ENCODE measurements around the gene DNAJC3. TPM values are rescaled to one million over a fixed set of nuclear protein-coding genes. Genes with fewer than 3 reads are reported as not detected.
"Not testable (repeated sequence)": the region's sequence is repeated elsewhere in the genome, so short reads cannot be mapped to it uniquely, and the experiment has no call there.

DNAJC3 gene
- total RNA-seq, 2 experiments from 2014 or later: 21.5 to 22.4 TPM

GRCh38 chr13:95756072-95756471 lies 79.1 kb downstream of the DNAJC3 start:
- CTCF ChIA-PET: no interaction called here
- POLR2A ChIA-PET: no interaction called here

DNA sequence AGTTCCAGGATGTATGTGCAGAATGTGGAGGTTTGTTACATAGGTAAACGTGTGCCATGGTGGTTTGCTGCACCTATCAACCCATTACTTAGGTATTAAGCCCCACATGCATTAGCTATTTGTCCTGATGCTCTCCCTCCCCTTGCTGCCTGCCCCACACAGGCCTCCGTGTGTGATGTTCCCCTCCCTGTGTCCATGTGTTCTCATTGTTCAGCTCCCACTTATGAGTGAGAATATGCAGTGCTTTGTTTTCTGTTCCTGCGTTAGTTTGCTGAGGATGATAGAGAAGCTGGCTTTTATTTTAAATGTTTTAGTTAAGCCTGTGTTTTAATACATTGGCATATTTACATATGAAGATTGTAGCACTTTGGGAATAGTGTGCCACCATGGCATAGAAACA lies 85.7 kb downstream of the DNAJC3 start:
- CTCF ChIA-PET, POLR2A ChIA-PET: not testable (repeated sequence)

GRCh38 chr13:95763601-95764000 lies 86.7 kb downstream of the DNAJC3 start:
- POLR2A ChIA-PET: no interaction called here
- CTCF ChIA-PET: no interaction called here

DNA sequence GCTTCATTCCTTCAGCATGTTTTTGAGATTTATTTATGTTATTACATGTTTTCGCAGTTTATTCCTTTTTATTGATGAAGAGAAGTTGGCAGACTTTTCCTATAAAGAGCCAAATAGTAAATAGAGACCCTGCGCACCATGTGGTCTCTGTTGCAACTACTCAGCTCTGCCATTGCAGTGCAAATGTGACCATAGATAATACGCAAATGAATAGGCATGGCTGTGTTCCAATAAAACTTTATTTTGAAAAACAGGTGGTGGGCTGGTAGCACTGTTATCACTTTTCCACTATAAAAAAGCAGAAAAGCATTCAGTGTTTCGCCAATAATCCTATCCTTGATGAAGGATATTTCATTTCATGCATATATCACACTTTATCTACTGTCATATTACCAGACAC lies 95.0 kb downstream of the DNAJC3 start:
- ChIA-PET POLR2A (no interaction called here), CTCF (no interaction called here)

GRCh38 chr13:95779522-95779921 lies 102.6 kb downstream of the DNAJC3 start:
- POLR2A ChIA-PET: no interaction called here
- CTCF ChIA-PET: no interaction called here

GRCh38 chr13:95781016-95781415 lies 104.1 kb downstream of the DNAJC3 start:
- CTCF ChIA-PET: no interaction called here
- POLR2A ChIA-PET: no interaction called here

GRCh38 chr13:95781940-95782339 lies 105.0 kb downstream of the DNAJC3 start:
- POLR2A ChIA-PET, CTCF ChIA-PET: not testable (repeated sequence)

DNA sequence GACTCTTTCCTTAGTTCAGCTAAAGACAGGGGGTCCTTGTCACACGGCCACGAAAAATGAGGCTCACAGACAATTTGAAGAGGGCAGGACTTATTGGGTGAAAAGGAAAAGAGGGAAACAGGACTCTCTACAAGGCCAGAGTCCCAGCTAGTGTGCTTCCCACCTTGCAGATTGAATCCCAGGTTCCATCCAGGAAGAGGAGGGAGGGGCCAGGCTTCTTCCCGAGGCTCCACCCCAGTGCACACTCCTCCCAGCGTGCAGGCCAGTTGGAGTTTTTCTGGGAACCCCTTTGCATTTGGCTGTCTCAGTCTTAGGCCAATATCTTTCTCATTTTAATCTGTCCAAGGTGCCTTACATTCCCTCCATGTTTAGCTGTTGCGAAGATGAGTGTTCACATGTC lies 106.8 kb downstream of the DNAJC3 start:
- ChIA-PET CTCF (no interaction called here), POLR2A (no interaction called here)

DNA sequence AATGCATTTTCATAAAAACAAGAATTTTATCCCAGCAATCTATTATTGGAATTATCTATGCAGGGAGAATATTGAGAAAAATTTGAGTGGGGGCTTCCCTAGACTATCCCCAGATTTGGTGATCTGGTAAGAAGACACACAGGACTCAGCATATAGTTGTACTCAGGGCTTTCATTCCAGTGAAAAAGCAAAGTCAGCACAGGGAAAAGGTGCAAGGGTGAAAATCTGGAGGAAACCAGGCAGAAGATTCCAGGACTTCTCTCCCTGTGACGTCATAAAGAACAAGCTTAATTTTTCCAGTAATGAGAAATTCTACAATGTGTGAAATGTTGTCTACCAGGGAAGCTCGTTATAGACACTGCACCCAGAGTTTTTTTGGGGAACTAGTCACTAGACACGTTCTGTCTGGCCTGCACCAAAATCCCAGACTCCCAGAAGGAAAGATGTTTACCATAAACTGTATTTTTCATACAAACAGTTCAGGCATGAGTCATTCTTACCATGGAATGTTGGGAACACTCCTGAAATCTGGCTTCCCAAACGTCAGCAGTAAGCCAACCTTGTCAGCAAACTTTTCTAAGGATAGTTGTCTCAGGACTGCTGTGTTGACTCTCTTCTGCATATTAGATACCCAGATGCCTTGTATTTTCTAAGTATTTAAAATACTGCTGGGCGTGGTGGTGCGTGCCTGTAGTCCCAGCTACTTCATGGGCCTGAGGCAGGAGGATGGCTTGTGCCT lies 107.4 kb downstream of the DNAJC3 start:
- POLR2A ChIA-PET: no interaction called here
- CTCF ChIA-PET: no interaction called here

DNA sequence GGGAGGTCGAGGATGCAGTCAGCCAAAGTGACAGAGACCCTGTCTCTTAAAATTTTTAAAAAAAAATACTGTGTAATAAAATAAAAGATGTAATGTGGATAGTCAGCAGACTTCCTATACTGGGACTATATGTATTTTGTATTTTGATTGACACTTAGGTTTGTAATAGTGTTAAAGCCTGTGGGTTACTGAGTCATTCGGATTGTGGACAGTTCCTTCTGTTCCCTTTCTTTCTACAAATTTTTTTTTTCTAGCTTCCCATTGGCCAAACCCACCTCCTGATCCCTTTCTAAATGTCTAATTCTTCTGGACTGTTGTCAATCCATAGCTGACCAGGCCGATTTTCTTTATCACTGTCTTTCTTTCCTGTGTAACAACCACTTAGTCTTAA lies 108.0 kb downstream of the DNAJC3 start:
- ChIA-PET CTCF (no interaction called here), POLR2A (no interaction called here)

- CTCF ChIA-PET: no interaction called here
- POLR2A ChIA-PET: no interaction called here
Measured at GRCh38 chr13:95787356-95788099, 110.6 kb downstream of the DNAJC3 start.

GRCh38 chr13:95788100-95788463 lies 111.1 kb downstream of the DNAJC3 start:
- CTCF ChIA-PET: no interaction called here
- POLR2A ChIA-PET: no interaction called here

DNA sequence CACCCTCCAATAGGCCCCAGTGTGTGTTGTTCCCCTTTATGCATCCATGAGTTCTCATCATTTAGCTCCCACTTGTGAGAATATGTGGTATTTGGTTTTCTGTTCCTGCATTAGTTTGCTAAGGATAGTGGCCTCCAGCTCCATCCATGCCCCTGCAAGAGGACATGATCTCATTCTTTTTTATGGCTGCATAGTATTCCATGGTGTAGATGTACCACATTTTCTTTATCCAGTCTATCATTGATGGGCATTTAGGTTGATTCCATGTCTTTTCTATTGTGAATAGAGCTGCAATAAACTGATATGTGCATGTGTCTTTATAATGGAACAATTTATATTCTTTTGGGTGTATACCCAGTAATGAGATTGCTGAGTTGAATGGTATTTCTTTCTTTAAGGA lies 112.4 kb downstream of the DNAJC3 start:
- POLR2A ChIA-PET, CTCF ChIA-PET: not testable (repeated sequence)

GRCh38 chr13:95791084-95791722 lies 114.3 kb downstream of the DNAJC3 start:
- POLR2A ChIA-PET: no interaction called here
- CTCF ChIA-PET: no interaction called here

DNA sequence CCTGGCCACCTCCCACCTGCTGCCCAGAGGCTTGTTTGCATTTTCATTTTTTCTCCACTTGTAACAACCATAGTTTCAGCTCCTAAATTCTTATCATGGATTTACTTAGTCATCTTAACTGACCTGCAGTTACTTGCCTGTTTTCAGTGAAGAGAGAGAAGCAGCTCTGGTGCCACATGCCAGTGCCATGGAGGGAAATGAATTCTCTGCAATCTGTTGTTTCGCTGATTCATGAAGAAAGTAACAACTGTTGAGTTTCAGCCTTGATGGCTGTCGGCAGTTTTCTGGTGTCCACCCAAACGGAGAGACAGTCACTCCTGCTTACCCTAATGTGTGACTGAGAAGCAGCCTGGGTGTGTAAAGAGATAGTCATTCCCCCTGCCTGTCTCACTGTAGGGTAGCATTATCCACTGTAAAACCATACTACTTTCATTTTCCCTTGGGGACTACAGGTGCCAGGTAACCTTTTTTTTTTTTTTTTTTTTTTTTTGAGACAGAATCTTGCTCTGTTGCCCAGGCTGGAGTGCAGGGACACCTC lies 116.1 kb downstream of the DNAJC3 start:
- POLR2A ChIA-PET: no interaction called here

DNA sequence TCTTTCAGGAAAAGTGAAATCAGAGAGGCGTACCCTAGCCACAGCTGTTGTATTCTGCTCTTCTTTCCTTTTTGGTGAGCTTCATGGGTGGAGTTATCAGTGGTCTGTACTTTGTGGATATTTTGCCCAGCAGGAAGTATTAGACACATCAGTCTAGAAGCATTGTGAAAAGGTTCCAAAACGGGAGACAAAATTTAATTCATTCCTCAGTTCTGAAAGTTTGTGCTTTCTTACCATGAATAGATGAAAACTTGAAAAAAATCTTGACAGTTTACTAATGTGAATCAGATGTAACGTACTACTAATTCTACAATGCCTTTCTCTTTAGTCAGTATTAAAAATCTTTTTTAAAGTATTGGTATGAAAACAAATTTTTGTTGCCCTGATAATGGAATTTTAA lies 116.8 kb downstream of the DNAJC3 start:
- CTCF ChIA-PET: no interaction called here
- POLR2A ChIA-PET: no interaction called here

More for the DNA sequence above, 116.1 kb downstream of the DNAJC3 start:
- CTCF ChIA-PET: no interaction called here

DNA sequence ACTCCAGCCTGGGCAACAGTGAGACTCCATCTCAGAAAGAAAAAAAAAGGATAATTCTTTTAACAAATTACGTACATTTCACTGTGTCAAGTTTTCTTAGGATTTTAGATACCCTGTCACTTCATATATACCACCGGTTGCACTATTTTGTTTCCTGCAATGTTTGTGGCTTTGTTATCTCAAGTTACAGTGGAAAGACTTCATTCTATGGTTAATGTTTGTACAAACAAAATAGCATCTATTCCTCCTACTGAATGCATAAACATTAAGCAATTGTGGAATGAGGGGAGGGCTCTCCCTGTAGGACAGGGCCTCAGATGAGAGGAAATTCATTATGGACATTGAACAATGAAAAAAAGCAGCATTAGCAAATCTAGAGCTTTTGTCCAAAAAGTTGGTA lies 120.1 kb downstream of the DNAJC3 start:
- ChIA-PET CTCF (no interaction called here), POLR2A (no interaction called here)

DNA sequence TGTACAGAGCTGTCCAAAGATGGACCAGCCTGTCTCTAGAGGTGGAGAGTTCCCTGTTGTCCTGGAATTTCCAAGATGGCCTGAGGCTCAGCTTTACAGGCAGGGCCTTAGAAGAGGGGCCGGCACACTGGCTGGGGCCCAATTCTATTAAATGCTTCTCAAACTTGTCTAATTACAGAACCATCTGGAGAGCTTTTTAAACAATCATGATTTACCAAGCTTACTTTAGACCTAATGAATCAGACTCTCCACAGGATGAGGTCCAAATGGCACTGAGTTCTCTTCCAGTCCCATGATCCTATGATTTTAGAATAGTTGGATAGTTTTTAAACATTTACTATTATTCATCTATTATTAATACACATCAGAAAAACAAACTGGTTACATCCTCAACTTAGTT lies 123.5 kb downstream of the DNAJC3 start:
- POLR2A ChIA-PET: no interaction called here
- CTCF ChIA-PET: no interaction called here

GRCh38 chr13:95801825-95802224 lies 124.9 kb downstream of the DNAJC3 start:
- POLR2A ChIA-PET: no interaction called here
- CTCF ChIA-PET: interaction anchor here (0.5 kb wide), 1 partner anchor 70 kb away, joined by 3 read pairs; no protein-coding TSS in a partner anchor

GRCh38 chr13:95805921-95806320 lies 129.0 kb downstream of the DNAJC3 start:
- CTCF ChIA-PET: interaction anchor here (1.2 kb wide), 1 partner anchor 28 kb away, joined by 3 read pairs; no protein-coding TSS in a partner anchor
- POLR2A ChIA-PET: no interaction called here

- POLR2A ChIA-PET: no interaction called here
- CTCF ChIA-PET: no interaction called here
Measured at GRCh38 chr13:95809429-95809828, 132.5 kb downstream of the DNAJC3 start.
